CD4-positive, alpha-beta T cell treated with Interleukin-10 for 1 hour (primary cell): ENCODE results near the gene SMYD3.

Experiments used
- DNase-seq: peaks from one replicate; pipeline ENCODE4 v3.0.0-alpha.2; 2020

SMYD3 gene

GRCh38 chr1:245880754-245881403 is 626.2 kb downstream of the SMYD3 start:
- DNase-seq: no peak

- DNase-seq: no peak
These were observed 628.0 kb downstream of the SMYD3 start for GRCh38 chr1:245879091-245879490.

DNA sequence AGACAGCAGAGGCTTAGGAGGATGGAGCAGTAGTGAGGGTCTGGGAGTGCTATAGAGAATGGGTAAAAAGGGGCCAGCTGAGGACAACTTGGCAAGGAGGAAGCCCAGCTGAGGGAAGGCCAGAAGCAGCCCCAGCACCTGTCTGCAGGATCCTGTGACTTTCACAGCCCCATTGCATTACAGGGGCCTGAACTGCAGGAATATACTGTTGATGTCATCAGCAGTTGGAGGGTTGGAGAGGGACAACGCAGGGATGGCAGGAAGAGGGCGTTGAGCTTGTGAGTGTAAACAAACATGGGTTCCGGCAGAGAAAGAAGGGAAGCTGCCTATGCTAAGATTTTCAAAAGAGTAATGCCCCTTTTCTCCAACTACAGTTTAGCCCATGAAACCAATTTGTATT is 628.5 kb downstream of the SMYD3 start:
- DNase-seq: no peak

- no peak for DNase-seq
These were observed 629.1 kb downstream of the SMYD3 start for GRCh38 chr1:245877976-245878375.

GRCh38 chr1:245876586-245876985 is 630.5 kb downstream of the SMYD3 start:
- DNase-seq: no peak

GRCh38 chr1:245875581-245876261 is 631.4 kb downstream of the SMYD3 start:
- no peak for DNase-seq

GRCh38 chr1:245874942-245875580 is 632.0 kb downstream of the SMYD3 start:
- DNase-seq: no peak

- DNase-seq: no peak
These were observed 633.0 kb downstream of the SMYD3 start for GRCh38 chr1:245873883-245874671.

GRCh38 chr1:245873068-245873467 is 634.0 kb downstream of the SMYD3 start:
- DNase-seq: no peak

DNA sequence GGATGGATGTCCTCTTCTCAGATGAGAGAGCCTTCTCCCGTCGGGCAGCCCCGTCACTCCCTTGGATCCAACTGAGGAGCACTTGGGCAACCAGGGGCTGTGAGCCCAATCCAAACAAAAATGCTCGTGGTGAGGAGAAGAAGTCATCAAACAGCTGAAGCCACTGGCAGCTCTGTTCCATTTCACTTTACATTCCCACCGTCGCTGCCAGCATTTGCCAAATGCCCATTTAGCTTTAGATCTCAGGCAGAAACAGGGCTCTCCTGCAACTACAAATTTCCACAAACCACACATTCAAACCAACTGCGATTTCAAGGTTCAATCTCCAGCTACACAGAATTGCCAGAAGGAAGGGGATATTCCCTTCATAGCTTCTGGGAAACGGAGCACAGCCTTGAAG is 634.6 kb downstream of the SMYD3 start:
- DNase-seq: no peak

DNA sequence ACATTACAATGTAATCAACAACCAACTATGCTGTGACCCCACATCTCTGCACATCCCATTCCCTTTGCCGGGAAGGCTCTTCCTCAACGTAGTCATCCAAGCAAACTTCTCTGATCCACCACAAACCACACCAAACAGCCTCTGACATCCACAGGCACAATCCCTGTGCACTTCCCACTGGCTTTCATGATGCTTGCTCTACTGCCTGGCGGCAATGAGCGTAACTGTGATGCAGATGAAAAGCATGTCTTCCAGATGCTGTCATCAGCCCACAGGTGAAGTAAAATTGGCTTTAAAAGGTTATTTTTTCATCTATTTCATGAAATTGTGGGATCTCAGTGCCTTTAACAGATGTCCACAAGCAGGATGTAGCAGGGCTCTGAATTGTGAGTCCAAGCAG is 635.2 kb downstream of the SMYD3 start:
- DNase-seq: no peak

DNA sequence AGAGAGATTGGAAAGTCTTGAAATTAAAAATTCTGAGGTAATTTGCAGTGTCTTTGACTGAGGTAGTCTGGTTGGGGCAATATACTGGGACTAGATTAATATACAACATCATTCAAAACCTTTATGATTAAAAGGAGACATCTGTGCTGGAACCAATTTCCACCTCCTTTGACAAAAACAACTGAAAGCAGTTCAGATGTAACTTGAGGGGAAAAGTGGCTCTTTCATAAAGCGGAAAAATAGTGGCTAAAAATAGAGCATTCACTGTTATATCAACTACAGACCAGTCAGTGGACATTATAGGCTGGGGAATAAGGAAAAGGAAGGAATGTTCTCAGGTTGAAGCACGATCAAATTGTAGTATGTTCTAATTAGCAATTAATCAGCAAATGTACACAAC is 635.9 kb downstream of the SMYD3 start:
- no peak for DNase-seq

DNA sequence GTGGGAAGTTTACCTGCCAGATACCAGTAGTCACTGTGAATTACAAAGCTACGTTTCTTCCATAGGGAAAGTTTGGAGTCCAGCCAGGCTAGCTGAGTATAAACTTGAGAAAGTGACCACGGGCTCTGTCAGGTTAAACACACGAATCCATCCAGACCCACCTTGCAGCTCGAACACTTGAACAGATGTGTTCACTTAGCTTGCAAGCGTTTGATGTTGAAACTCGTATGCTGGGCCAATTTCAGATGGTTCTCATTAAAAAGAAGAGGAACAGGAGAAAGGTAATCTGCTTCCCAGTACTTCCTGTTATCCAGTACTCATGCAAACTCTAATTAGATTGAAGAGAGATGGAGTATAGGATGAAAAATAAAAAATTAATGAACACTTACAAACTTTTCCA is 636.4 kb downstream of the SMYD3 start:
- DNase-seq: no peak

GRCh38 chr1:245869847-245870246 is 637.2 kb downstream of the SMYD3 start:
- no peak for DNase-seq

DNA sequence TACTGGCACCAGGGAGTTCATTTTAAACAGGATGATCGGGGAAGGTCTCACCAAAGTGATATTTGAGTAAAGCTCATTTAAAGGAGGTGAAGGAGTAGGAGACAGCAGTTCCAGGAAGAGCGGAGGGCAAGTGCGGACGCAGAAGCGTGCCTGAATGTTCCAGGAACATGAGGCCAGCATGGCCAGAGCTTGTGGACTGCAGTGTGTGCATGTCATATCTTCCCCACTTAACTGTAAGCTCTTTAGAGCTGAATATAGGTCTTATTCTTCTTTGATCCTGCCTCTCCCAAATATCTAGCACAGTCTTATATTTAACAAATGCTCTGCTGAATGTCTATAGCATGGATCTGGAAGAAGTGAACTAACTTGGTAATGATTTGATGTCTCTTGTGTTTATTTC is 639.3 kb downstream of the SMYD3 start:
- no peak for DNase-seq

GRCh38 chr1:245864872-245865271 is 642.2 kb downstream of the SMYD3 start:
- no peak for DNase-seq

GRCh38 chr1:245863566-245864184 is 643.4 kb downstream of the SMYD3 start:
- no peak for DNase-seq

- no peak for DNase-seq
These were observed 644.1 kb downstream of the SMYD3 start for GRCh38 chr1:245862812-245863540.

- no peak for DNase-seq
These were observed 646.2 kb downstream of the SMYD3 start for GRCh38 chr1:245860657-245861544.

GRCh38 chr1:245859493-245860114 is 647.5 kb downstream of the SMYD3 start:
- no peak for DNase-seq
